Head of caudate nucleus (tissue), 42 donors: ENCODE data around the gene APLF.

Source experiments
- DNase-seq, 42 donors: peaks; one replicate each; pipeline versions ENCODE4 v3.0.0 to v3.0.0-alpha.2; 2020 to 2021; ENCODE audit warnings: mixed read lengths in 7 of 42
- intact Hi-C: fragments of 100-400 bp; cut with DNase I; formaldehyde crosslinking; loops from one replicate; pipeline ENCODE4 v1.15.0; 2022

APLF gene, protein sequence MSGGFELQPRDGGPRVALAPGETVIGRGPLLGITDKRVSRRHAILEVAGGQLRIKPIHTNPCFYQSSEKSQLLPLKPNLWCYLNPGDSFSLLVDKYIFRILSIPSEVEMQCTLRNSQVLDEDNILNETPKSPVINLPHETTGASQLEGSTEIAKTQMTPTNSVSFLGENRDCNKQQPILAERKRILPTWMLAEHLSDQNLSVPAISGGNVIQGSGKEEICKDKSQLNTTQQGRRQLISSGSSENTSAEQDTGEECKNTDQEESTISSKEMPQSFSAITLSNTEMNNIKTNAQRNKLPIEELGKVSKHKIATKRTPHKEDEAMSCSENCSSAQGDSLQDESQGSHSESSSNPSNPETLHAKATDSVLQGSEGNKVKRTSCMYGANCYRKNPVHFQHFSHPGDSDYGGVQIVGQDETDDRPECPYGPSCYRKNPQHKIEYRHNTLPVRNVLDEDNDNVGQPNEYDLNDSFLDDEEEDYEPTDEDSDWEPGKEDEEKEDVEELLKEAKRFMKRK

DNA sequence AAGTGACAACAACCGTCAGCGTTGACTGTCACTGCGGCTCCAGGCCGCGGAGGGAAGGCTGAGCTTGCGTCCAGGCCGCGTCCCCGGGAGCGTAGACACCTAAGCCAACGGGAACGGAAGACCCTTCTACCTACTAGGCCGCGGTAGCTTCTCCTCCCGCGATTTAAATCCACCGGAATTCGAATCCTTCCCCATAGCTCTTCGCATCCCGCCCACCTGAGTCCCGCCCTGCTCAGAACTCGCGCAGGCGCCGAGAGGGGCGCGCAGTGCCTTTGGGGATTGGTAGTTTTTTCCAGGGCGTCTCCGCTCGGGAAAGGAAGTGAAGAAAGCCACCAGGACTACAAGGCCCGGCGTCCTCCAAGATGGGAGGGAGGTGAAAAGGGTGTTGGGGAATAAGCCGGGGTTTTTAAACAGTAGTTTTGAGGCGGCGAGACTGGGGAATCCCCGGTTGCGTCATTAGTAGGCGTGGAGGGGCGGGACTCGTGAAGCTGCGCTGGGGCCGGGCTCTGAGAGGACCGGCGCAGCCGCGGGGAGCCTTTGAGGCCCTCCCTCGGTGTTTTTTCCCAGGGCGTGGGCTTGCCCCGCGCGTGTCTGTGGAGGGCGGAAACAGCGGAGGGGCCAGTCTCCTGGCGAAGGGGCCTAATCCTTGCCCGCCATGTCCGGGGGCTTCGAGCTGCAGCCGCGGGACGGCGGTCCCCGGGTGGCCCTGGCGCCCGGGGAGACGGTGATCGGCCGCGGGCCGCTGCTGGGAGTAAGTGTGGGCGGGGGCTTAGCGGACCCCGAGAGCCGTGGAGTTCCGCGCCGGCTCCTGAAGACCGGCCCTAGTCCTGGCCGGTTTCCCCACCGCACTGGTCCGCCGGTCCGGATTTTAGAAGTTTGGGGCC is at the start of gene APLF, which contains the start of gene FBXO48:
APLF (plus strand) TSS at position 509 of the 884 bp plus-strand sequence; CDS start at position 656, 147 bp downstream.
FBXO48 (minus strand) TSS at position 218 of the 884 bp plus-strand sequence. CDS start 2,149 bp downstream, outside the sequence.
- intact Hi-C loops, result loop anchor here (10.0 kb wide), 1 partner anchor 457 kb away; no protein-coding TSS in a partner anchor
- DNase-seq, result peak; percentile 92 to 99 (median 98)

DNA sequence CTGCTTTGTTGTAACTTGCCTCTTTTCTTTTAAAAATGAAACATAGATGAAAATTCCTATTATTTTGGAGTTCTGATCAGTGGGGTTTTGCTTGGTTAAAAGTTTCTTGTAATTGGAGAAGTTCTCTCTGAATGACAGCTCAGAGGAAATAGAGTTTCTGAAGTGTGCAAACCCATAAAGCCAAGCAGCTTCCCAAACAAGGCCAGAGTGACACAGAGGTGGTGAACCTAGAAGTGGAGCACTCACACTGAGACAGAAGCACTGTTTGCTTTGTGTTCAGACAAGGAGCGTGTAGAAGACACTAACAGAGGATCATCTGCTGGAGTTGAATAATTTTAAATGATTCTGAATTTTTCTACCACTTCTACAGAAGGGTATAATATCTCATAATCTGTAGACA is 49.5 kb upstream of the APLF start:
- intact Hi-C loops, result no loop called here
- DNase-seq, result no peak

DNA sequence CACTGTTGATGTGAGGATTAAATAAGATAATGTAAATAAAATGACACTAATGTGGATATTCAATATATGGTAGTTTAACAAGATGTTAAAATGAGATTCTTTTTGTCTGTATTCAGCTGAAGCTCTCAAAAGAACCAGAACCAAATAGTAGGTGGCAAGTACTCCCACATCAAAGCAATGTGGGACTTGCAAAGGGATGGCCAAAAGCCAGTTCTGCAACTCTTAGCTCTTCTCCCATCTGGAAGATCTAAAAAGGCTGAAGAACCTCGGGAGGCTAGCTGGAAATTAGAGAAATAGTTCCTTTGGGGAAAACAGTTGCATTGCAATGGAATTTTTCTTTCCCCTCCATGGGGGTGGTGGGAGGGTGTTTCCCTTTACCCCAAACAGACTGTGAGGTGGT is 49.0 kb upstream of the APLF start:
- intact Hi-C loops, result no loop called here
- no peak for DNase-seq

DNA sequence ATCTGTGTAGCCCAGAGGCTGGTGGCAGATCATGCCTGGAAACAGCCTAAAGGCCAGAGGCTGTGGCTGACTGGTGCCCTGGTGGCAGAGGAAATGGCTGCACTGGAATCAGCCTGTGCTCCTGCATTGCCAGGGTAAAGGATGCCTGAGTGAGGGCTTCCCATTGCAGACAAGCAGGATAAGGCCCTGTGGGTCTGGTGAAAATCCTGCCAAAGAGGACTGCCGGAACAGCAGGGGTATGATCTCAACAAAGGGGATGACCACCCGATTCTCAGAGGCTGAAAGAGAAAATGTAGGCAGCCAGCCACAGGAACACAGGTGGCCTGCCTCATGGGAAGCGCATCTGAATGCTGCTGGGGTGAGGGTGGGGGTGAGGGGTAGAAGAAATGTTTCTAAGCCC is 48.5 kb upstream of the APLF start:
- intact Hi-C loops, result no loop called here
- DNase-seq, result no peak

DNA sequence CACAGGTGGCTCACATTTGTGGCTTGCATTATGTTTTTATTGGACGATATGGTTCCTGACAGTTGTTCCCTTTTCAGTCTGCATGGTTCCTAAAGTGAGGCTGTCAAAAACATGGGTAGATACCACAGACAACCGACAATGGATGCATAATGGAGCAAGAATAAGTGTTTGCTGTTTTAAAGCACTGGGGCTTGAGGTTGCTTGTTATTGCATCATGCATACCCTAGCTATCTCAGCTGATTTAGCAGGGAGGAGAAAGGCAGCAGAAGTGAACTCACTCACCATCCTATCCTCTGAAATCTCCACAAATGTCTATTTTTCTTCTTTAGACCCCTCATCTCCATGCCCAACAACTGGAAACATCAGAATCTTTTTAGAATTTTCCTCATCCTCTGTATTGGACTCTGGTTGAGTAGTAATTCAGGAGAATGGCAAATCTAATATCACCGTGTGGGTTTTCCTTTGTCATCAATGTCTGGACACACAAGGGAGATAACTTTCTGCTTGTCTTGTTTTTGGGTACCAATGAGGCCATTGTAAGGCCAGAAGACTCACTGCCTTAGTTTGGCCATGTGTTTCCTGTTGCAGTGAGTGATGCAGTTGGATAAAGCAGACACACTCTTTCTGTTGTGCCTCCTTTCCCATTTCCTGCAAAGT is 47.0 kb upstream of the APLF start:
- intact Hi-C loops, result no loop called here
- no peak for DNase-seq

DNA sequence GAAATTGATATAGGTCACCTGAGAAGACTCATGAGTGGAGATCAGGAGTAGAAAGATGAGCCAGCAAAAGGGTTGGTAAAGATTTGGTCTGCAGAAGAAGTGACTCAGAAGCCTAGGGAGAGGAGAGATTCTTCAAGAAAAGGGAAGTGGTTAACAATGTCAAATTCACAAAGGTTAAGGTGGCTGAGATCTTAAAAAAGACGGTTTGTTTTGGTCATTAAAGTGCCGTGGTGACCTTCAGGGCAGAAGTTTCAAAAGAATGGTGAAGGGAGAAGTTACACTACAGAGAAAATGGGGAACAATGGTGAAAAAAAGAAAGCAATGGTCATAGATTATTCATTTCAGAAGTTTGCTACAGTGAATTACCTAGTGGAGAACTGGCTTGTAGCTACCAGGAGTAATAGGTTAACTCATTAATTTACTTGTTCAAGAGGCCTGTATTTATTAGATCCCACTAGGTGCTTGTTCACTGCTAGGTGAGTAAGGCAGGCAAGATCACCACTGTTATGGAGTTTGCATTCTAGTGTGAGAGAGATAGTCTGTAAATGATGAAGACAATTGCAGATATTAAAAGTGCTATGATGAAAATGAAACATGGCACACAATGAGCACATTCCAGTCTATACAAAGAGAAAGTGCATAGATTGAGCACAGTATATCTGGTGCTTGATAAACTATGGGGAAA is 43.3 kb upstream of the APLF start:
- intact Hi-C loops, result no loop called here
- no peak for DNase-seq

DNA sequence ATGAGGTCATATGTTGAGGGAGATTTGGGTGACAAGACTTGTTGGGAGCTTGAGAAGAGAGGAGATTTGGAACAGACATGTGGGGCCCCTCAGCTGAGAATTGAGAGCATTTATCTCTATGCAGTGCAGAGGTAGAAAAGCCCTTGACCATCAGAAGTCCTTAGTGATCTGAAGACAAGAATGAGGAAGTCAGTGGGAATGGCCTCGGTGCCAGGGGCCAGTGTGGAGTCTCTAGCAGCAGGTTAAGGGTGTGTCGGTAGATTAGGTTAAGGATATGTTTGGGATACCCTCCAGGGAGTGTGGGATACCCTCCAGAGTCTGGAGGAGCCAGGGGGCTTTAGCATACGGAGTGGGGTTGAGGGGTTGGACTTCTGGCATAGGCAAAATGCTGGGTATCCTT is 41.9 kb upstream of the APLF start:
- no peak for DNase-seq
- intact Hi-C loops, result no loop called here

DNA sequence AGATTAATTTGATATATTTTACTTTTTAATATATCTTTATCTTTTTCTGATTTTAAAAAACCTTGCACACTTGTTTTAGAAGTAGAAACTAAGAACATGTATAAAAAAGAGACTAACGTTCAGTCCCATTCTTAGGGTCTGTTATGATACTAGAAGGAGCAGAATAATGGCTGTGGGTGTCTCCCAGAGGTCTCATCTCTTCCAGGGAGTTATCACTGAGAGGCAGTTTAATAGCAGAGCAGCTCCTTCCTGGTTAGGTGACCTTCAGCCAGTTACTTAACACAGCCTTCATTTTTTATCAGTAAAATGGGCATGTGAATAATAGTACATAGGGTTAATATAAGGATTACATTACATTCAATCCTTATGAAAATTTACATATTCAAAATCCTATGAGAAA is 40.9 kb upstream of the APLF start:
- intact Hi-C loops, result no loop called here
- DNase-seq, result no peak

DNA sequence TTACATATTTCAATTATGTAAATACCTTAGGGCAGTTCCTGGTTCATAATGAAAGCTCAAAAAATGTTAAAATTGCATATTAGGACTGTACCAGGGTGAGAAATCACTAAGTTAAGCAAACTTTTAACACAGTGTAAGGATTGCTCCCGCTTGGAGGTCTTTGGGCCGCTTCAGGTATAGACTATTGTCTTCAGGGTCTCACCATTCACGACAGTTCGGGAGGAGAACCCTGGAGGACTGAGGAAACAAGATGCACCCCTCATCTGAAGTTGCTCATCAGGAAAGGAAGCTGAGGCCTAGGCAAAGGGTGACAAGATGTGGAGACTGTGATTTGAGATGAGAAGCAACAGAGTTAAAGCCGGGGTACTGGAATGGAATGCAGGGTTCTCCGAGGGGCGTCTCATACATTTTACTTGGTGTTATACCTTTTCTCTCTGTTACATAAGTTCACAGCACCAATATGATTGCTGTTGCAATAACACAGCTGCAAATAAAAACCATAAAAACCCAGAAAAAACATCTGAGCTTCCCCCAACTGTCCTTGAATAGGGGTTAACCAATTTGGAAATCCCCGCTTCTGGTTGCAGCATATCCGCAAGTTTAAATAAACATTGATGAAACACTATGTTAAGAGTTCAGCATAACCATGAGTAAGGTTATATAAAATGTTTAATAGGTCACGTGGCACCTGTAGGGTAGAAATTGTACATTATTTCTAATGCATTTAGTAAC is 40.4 kb upstream of the APLF start:
- no peak for DNase-seq
- intact Hi-C loops, result no loop called here

DNA sequence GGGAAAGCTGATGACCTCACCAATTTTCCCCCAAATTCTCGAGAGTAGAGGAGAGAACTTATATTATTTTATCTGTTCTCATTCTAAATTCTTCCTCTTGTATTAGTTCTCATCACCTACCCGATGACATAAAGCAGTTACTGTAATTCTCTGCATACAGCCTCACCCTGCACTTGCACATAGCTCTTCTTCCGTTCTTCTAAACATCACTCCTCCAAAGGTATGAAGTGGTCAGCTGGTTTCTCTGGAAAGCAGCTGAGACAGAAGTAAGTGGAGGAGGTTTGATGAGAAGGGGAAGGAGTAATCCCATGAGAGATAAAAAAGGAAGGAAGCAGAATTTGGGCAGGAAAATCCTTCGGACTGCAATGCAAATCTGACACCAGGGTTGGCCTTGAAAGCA is 39.3 kb upstream of the APLF start:
- no peak for DNase-seq
- intact Hi-C loops, result no loop called here

DNA sequence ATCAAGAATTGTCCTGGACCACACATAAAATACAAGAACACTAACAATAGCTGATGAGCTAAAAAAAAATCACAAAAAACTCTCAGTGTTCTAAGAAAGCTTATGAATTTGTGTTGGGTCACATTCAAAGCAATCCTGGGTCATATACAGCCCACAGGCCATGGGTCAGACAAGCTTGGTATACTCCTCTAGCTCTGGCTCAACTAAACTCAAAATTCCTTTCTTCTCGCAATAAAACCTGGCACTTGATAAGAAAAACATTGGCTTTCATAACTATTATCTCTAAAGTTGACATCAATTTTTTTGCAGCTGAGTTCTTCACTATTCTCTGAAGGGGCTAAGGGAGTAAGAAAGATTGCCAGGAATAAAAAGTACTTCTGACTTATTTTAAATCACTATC is 38.6 kb upstream of the APLF start:
- no peak for DNase-seq
- intact Hi-C loops, result no loop called here

DNA sequence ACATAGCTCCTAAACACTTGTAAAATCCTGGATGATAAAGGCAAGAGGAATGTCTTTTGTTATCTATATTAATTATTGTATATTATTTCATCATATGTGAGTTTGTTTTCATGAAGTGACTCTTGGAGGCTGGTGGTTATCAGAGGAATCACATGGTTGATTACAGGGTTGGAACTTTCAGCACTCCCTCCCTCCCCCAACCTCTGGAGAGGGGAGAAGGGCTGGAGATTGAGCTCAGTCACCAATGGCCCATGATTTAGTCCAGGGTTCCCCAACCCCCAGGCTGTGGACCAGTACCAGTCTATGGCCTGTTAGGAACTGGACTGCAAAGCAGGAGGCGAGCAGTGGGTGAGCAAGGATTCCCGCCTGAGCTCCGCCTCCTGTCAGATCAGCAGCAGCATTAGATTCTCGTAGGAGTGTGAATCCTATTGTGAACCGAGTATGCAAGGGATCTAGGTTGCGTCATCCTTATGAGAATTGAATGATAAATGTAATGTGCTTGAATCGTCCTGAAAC is 38.0 kb upstream of the APLF start:
- peak in 16 of 42 donors; percentile 18 to 70 (median 36) for DNase-seq
- intact Hi-C loops, result no loop called here

DNA sequence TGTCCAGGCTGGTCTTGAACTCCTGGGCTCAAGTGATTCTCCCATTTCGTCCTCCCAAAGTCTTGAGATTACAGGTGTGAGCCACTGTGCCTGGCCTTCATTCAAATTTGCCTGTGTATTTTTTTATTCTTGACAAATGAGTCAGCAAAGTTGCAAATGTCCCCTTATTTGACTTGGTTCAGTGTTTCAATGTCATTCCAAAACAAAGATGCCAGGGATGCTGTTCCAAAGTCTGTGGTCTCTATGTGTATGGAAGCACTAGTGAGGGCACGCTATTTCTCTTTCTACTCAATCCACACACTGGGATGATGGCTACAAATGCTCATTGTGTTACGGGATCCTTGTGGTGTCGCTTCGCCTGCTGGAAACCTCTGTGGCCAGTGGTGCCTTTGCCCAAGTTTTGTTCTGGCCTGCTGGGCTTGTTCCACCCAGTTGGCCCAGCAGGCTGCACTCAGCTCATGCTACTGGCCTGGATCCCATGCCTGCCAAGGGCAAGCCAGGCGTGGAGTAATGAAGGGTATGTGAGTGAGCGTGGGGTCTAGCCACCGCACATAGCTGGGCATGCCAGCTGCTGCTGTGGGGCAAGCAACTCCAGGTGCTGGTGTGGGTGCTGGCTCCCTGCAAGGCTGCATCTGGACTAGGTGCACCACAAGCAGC is 35.9 kb upstream of the APLF start:
- intact Hi-C loops, result no loop called here
- no peak for DNase-seq

DNA sequence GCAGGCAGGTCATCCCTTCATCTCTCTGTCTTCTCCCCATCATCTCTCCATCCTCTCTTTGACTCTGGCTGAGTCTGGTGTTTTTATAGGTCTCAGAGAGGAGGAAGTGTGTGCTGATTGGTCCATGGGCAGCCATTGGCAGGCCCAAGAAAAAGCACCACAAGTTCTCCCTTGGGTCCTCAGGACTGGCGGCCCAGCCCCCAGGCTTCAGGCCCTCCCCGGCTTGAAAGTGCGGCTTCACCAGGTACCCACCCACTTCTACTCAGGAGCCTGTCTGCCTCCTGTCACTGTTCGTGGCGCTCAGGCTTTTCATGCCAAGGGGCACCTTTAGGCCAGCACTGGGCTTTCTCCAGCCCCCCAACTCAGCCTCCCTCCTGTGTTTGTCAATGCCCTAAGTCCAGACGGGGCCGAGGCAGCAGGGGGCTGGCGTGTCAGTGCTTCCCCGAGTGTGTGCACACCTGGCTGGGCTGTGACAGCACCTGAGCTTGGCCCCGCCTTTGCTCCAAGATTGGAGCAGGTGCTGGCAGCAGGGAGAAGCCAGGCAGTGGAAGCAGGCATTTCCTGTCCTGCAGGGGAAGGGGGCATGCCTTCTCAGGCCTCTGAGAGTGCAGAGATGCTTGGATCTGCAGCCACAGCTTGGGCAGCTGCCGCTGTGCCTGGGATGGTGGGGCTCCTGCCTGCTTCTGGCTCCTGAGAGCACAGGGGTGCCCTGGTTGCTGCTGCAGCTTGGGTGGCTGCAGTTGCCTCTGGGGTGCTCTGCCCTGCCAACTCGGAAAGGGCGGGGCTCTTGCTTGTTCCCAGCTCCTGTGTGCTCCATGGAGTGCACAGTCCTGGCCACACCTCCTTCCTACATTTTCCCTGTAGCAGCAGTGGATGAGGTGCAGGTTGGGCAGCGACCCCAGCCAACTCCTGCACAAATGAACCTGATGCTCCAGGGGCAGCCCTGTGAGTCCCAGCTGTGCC is 34.4 kb upstream of the APLF start:
- no peak for DNase-seq
- intact Hi-C loops, result no loop called here

DNA sequence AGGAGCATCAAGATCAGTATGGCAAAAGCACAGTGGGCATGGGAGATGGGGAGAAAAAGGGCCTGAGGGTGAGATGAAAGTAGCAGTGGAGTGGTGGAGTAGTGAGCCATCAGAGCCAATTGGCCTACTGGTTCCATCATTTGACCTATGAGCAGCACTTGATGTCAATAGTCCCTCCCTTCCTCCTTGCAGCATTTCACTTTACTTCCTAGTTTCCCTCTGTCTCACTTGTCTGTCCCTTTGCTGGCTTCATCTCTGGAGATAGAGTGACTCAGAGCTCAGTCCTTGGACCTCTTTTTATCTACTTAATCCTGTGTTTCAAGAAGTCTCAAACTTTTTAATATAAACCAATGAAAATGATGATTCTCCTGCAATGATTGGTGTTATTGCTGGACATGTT is 32.4 kb upstream of the APLF start:
- DNase-seq, result no peak
- intact Hi-C loops, result loop anchor here (5.0 kb wide), 1 partner anchor 63 kb away; no protein-coding TSS in a partner anchor

DNA sequence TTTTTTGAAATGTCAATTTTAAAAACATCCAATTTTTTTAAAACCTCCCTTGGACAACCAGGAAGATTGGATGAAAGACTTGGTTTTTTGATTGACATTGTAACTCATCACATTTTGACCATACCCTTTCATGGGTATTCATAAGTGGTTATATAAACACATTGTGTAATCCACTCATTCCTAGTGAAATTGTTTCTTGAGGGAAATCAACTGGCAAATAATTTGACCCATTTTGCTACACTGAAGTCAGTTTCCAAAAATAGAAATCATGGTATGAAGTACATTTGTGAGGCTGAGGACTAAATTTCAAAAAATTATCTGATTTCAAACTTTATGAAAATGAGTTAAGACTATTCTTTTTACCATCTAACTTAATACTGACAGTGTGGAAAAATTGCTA is 31.8 kb upstream of the APLF start:
- intact Hi-C loops, result loop anchor here (5.0 kb wide), 1 partner anchor 63 kb away; no protein-coding TSS in a partner anchor
- no peak for DNase-seq
